Smooth muscle cell (in vitro differentiated cells): ENCODE measurements around the gene ATP11B. TPM values are rescaled to one million over a fixed set of nuclear protein-coding genes. Genes with fewer than 3 reads are reported as not detected.

Experiments
- DNase-seq: peaks from one replicate; lab custom pipeline; 2025; ENCODE audit not compliant: unreplicated experiment; lab: John Stamatoyannopoulos, UW
- H2AFZ ChIP-seq: fragments of 200-600 bp; sonication (generic); 2 replicates; pipeline ENCODE4 v1.6.0; 2016; ENCODE audit warnings: antibody characterized with exemption, low read depth, mild to moderate bottlenecking
- H3F3A ChIP-seq: fragments of 200-600 bp; sonication (generic); 2 replicates; pipeline ENCODE4 v1.6.0; 2017; ENCODE audit warnings: antibody characterized with exemption, low read depth
- H3K27ac ChIP-seq: fragments of 200-600 bp; sonication (generic); 2 replicates; pipeline ENCODE4 v1.5.1; 2016; ENCODE audit warnings: low read depth, mild to moderate bottlenecking
- H3K27me3 ChIP-seq: fragments of 200-600 bp; sonication (generic); 2 replicates; pipeline ENCODE4 v1.6.1; 2016; ENCODE audit warnings: low read depth, mild to moderate bottlenecking
- H3K36me3 ChIP-seq: fragments of 200-600 bp; sonication (generic); 2 replicates; pipeline ENCODE4 v1.5.1; 2016; ENCODE audit warnings: low read depth
- H3K4me1 ChIP-seq: fragments of 200-600 bp; sonication (generic); 2 replicates; pipeline ENCODE4 v1.5.1; 2016; ENCODE audit warnings: low read depth
- H3K4me2 ChIP-seq: fragments of 200-600 bp; sonication (generic); 2 replicates; pipeline ENCODE4 v1.6.0; 2016; ENCODE audit warnings: mild to moderate bottlenecking
- H3K4me3 ChIP-seq: fragments of 200-600 bp; sonication (generic); 2 replicates; pipeline ENCODE4 v1.5.1; 2016; ENCODE audit warnings: mild to moderate bottlenecking
- H3K79me2 ChIP-seq: fragments of 200-600 bp; sonication (generic); 2 replicates; pipeline ENCODE4 v1.6.0; 2016; ENCODE audit warnings: low read depth, mild to moderate bottlenecking
- H3K9ac ChIP-seq: fragments of 200-600 bp; sonication (generic); 2 replicates; pipeline ENCODE4 v1.6.0; 2016; ENCODE audit warnings: low read depth
- H3K9me3 ChIP-seq: fragments of 200-600 bp; sonication (generic); replicated peaks from 2 replicates; pipeline ENCODE4 v1.5.1; 2016; ENCODE audit warnings: low read depth
- H4K20me1 ChIP-seq: fragments of 200-600 bp; sonication (generic); 2 replicates; pipeline ENCODE4 v1.6.0; 2016; ENCODE audit warnings: low read depth
- WGBS: methylation state at CpG from one replicate; pipeline ENCODE4 v1.1.7; 2016; ENCODE audit warnings: low lambda C conversion rate; 5-methylcytosine and 5-hydroxymethylcytosine counted together
- polyA plus RNA-seq: library from polyadenylated mRNA; unstranded; fragments of >200 nt; fragmentation: Nextera tagmentation; extraction: Ambion mirVana; gene quantifications from 2 replicates; pipeline ENCODE4 v1.2.1, GENCODE V29; 2016
- total RNA-seq: library from RNA; depleted of rRNA; stranded (reverse); fragments of >200 nt; gene quantifications from 2 replicates; pipeline ENCODE4 v1.2.3, GENCODE V29; 2014
- TF ChIP-seq, protein P1 (sequence below): fragments of 200-600 bp; sonication (generic); IDR thresholded peaks from 2 replicates; pipeline ENCODE4 v1.5.1; 2017; ENCODE audit warnings: borderline replicate concordance, mild to moderate bottlenecking, antibody characterized with exemption; ENCODE audit not compliant: insufficient read depth, poor library complexity, severe bottlenecking

The ATP11B gene
- total and polyA plus RNA-seq, 2 experiments from 2014 or later = 12.0 to 48.7 TPM

DNA sequence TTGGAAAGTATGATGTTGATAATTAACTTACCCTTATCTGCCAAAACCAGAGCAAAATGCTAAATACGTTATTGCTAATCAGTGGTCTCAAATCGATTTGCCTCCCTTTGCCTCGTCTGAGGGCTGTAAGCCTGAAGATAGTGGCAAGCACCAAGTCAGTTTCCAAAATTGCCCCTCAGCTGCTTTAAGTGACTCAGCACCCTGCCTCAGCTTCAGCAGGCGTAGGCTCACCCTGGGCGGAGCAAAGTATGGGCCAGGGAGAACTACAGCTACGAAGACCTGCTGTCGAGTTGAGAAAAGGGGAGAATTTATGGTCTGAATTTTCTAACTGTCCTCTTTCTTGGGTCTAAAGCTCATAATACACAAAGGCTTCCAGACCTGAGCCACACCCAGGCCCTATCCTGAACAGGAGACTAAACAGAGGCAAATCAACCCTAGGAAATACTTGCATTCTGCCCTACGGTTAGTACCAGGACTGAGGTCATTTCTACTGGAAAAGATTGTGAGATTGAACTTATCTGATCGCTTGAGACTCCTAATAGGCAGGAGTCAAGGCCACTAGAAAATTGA is 127.3 kb downstream of the ATP11B start:
- H3K27me3 ChIP-seq = no peaks in the 10 kb centered on the region
- peaks cover 3% of the 10 kb centered on the region for H3F3A ChIP-seq
- no peaks in the 10 kb centered on the region for H3K9me3 ChIP-seq
- peak overlapping the region; percentile 36 for H3K4me2 ChIP-seq
- no peak overlapping the region for H3K9ac ChIP-seq
- H3K4me1 ChIP-seq = peaks cover 5% of the 10 kb centered on the region
- H2AFZ ChIP-seq = no peak overlapping the region
- no peaks in the 10 kb centered on the region for H3K36me3 ChIP-seq
- H3K4me3 ChIP-seq = no peak overlapping the region
- no peaks in the 10 kb centered on the region for H4K20me1 ChIP-seq
- H3K79me2 ChIP-seq = no peaks in the 10 kb centered on the region
- WGBS = 22% methylated on average over 9 of the region's 9 CpGs
- DNase-seq = no peak
- TF ChIP-seq, protein P1, sequence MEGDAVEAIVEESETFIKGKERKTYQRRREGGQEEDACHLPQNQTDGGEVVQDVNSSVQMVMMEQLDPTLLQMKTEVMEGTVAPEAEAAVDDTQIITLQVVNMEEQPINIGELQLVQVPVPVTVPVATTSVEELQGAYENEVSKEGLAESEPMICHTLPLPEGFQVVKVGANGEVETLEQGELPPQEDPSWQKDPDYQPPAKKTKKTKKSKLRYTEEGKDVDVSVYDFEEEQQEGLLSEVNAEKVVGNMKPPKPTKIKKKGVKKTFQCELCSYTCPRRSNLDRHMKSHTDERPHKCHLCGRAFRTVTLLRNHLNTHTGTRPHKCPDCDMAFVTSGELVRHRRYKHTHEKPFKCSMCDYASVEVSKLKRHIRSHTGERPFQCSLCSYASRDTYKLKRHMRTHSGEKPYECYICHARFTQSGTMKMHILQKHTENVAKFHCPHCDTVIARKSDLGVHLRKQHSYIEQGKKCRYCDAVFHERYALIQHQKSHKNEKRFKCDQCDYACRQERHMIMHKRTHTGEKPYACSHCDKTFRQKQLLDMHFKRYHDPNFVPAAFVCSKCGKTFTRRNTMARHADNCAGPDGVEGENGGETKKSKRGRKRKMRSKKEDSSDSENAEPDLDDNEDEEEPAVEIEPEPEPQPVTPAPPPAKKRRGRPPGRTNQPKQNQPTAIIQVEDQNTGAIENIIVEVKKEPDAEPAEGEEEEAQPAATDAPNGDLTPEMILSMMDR = no peak
- peak overlapping the region; percentile 69 for H3K27ac ChIP-seq

DNA sequence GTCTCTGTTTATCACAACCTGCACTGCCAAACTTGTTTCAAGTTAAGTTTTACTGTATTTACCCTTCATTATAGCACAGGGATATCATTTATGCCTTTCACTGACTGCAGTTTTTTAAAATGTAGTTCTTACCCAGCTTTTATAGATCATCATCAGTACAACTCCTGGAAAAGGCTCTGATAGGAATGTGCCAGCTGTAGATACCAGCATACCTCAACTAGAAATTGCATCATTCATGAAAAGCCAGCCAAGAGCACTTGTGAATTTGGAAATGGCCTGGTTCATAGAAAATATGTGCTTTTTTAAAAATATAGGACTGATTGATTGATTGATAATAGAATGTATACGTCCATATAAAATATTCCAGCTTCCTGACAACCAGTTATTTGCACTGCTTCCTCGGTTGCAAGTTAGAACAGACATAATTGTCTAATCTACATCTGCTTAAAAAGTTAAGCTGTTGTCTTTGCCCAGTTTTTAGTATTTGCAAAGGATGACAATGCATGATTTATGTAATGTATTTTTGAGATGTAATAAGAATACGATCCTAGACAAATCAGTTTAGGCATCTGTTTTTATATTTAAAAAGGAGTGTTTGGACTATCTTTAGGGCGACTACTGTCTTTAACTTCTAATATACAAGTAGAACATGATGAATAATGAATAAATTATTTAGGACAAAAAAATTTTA is 128.5 kb downstream of the ATP11B start:
- no peak overlapping the region for H2AFZ ChIP-seq
- H4K20me1 ChIP-seq = no peaks in the 10 kb centered on the region
- H3K9ac ChIP-seq = no peak overlapping the region
- H3K36me3 ChIP-seq = no peaks in the 10 kb centered on the region
- H3K27me3 ChIP-seq = no peaks in the 10 kb centered on the region
- H3K4me3 ChIP-seq = no peak overlapping the region
- H3K4me2 ChIP-seq = no peak overlapping the region
- TF ChIP-seq, protein P1 = no peak
- peaks cover 5% of the 10 kb centered on the region for H3K4me1 ChIP-seq
- no peak for DNase-seq
- H3K9me3 ChIP-seq = no peaks in the 10 kb centered on the region
- H3K79me2 ChIP-seq = no peaks in the 10 kb centered on the region
- H3K27ac ChIP-seq = peak overlapping the region; percentile 69
- H3F3A ChIP-seq = peaks cover 3% of the 10 kb centered on the region
- WGBS = 92% methylated on average over 4 of the region's 4 CpGs

DNA sequence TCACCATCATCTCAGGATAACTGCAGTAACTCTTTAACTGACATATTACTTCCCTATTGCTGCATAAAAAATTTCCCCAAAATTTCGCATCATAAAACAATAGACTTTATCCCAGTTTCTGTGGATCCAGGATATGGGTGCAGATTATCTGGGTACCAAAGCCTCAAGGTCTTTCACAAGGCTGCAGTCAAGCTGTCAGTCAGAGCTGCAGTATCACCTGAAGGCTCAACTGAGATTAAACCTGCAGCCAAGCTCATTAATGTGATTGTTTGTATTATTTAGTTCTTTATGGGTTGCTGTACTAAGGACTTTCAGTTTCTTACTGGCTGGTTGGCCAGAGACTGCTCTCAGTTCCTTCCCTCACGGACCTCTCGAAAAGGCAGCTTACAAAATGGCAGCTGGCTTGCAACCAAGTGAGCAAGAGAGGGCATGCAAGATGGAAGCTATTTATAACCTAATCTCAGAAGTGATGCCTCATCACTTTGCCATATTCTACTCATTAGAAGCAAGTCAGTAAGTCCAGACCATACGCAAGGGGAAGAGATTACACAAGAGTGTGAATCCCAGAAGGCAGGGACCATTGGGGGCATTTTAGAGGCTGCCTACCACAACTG is 132.1 kb downstream of the ATP11B start:
- H3K27ac ChIP-seq = no peak overlapping the region
- no peak overlapping the region for H3K4me3 ChIP-seq
- DNase-seq = no peak
- no peaks in the 10 kb centered on the region for H3K79me2 ChIP-seq
- no peak overlapping the region for H3K9ac ChIP-seq
- TF ChIP-seq, protein P1 = no peak
- no peak overlapping the region for H2AFZ ChIP-seq
- H3K9me3 ChIP-seq = no peaks in the 10 kb centered on the region
- no peaks in the 10 kb centered on the region for H3F3A ChIP-seq
- no peaks in the 10 kb centered on the region for H3K27me3 ChIP-seq
- no peak overlapping the region for H3K4me2 ChIP-seq
- H3K4me1 ChIP-seq = peaks cover under 1% of the 10 kb centered on the region
- no peaks in the 10 kb centered on the region for H4K20me1 ChIP-seq
- H3K36me3 ChIP-seq = no peaks in the 10 kb centered on the region
- WGBS = 84% methylated on average over 4 of the region's 4 CpGs

DNA sequence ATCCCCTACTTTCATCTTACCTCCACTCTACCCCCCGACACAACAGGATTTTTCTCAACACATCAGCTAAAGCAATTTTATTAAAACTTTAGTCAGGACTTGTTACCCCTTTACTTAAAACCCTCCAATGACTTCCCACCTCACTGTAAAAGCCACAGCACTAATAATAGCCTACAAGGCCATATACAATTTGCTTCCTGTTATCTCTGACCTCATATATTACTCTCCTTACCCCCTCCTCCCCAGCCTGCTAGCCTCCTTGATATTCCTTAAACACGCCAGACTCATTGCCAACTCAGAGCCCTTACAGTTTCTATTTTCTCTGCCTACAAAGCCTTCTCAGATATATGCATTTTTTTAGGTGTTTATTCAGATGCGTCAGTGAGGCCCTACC is 132.6 kb downstream of the ATP11B start:
- Histone ChIP-seq H3K4me1 (no peaks in the 10 kb centered on the region), H3K36me3 (no peaks in the 10 kb centered on the region), H3K4me2 (no peak overlapping the region), H3K27me3 (no peaks in the 10 kb centered on the region), H3K27ac (no peak overlapping the region), H3K79me2 (no peaks in the 10 kb centered on the region), H2AFZ (no peak overlapping the region), H4K20me1 (no peaks in the 10 kb centered on the region), H3F3A (no peaks in the 10 kb centered on the region), H3K4me3 (no peak overlapping the region), H3K9ac (no peak overlapping the region), H3K9me3 (no peaks in the 10 kb centered on the region)
- DNase-seq = no peak
- WGBS = 96% methylated on average over 3 of the region's 3 CpGs
- TF ChIP-seq, protein P1 = no peak
